ENCODE measurements around the gene PTPRE. TPM values are rescaled to one million over a fixed set of nuclear protein-coding genes. Genes with fewer than 3 reads are reported as not detected.

PTPRE gene
- total RNA-seq, 1 experiment from 2014 or later = 3.1 TPM

GRCh38 chr10:128105383-128105782, 198.5 kb downstream of the PTPRE start (continued):
- TF ChIP-seq, protein P1, sequence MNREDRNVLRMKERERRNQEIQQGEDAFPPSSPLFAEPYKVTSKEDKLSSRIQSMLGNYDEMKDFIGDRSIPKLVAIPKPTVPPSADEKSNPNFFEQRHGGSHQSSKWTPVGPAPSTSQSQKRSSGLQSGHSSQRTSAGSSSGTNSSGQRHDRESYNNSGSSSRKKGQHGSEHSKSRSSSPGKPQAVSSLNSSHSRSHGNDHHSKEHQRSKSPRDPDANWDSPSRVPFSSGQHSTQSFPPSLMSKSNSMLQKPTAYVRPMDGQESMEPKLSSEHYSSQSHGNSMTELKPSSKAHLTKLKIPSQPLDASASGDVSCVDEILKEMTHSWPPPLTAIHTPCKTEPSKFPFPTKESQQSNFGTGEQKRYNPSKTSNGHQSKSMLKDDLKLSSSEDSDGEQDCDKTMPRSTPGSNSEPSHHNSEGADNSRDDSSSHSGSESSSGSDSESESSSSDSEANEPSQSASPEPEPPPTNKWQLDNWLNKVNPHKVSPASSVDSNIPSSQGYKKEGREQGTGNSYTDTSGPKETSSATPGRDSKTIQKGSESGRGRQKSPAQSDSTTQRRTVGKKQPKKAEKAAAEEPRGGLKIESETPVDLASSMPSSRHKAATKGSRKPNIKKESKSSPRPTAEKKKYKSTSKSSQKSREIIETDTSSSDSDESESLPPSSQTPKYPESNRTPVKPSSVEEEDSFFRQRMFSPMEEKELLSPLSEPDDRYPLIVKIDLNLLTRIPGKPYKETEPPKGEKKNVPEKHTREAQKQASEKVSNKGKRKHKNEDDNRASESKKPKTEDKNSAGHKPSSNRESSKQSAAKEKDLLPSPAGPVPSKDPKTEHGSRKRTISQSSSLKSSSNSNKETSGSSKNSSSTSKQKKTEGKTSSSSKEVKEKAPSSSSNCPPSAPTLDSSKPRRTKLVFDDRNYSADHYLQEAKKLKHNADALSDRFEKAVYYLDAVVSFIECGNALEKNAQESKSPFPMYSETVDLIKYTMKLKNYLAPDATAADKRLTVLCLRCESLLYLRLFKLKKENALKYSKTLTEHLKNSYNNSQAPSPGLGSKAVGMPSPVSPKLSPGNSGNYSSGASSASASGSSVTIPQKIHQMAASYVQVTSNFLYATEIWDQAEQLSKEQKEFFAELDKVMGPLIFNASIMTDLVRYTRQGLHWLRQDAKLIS (CRISPR knock-in tag; IDR thresholded peaks at IDR 0.05; ENCODE audit: borderline replicate concordance) = no peak
- no peak for TF ChIP-seq ZNF121 (CRISPR knock-in tag; IDR thresholded peaks at IDR 0.05)
- no peak for TF ChIP-seq NFE2L1 (CRISPR knock-in tag; IDR thresholded peaks at IDR 0.05)
- TF ChIP-seq ETV6 (CRISPR knock-in tag; IDR thresholded peaks at IDR 0.05) = no peak
- TF ChIP-seq SOX15 (CRISPR knock-in tag; IDR thresholded peaks at IDR 0.05) = no peak
- no peak for TF ChIP-seq MYBL2 (CRISPR knock-in tag; IDR thresholded peaks at IDR 0.05)
- no peak for TF ChIP-seq NR1H2 (CRISPR knock-in tag; IDR thresholded peaks at IDR 0.05)
- TF ChIP-seq, protein P2, sequence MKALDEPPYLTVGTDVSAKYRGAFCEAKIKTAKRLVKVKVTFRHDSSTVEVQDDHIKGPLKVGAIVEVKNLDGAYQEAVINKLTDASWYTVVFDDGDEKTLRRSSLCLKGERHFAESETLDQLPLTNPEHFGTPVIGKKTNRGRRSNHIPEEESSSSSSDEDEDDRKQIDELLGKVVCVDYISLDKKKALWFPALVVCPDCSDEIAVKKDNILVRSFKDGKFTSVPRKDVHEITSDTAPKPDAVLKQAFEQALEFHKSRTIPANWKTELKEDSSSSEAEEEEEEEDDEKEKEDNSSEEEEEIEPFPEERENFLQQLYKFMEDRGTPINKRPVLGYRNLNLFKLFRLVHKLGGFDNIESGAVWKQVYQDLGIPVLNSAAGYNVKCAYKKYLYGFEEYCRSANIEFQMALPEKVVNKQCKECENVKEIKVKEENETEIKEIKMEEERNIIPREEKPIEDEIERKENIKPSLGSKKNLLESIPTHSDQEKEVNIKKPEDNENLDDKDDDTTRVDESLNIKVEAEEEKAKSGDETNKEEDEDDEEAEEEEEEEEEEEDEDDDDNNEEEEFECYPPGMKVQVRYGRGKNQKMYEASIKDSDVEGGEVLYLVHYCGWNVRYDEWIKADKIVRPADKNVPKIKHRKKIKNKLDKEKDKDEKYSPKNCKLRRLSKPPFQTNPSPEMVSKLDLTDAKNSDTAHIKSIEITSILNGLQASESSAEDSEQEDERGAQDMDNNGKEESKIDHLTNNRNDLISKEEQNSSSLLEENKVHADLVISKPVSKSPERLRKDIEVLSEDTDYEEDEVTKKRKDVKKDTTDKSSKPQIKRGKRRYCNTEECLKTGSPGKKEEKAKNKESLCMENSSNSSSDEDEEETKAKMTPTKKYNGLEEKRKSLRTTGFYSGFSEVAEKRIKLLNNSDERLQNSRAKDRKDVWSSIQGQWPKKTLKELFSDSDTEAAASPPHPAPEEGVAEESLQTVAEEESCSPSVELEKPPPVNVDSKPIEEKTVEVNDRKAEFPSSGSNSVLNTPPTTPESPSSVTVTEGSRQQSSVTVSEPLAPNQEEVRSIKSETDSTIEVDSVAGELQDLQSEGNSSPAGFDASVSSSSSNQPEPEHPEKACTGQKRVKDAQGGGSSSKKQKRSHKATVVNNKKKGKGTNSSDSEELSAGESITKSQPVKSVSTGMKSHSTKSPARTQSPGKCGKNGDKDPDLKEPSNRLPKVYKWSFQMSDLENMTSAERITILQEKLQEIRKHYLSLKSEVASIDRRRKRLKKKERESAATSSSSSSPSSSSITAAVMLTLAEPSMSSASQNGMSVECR (CRISPR knock-in tag; IDR thresholded peaks at IDR 0.05; ENCODE audit: borderline replicate concordance) = no peak
- TF ChIP-seq ZNF396 (CRISPR knock-in tag; IDR thresholded peaks at IDR 0.05; ENCODE audit: borderline replicate concordance) = no peak
- no peak for TF ChIP-seq NFATC4 (CRISPR knock-in tag; IDR thresholded peaks at IDR 0.05)
- no peak for TF ChIP-seq ZNF232 (CRISPR knock-in tag; IDR thresholded peaks at IDR 0.05)
- no peak for TF ChIP-seq ZMAT4 (CRISPR knock-in tag; IDR thresholded peaks at IDR 0.05)
- TF ChIP-seq, protein P3, sequence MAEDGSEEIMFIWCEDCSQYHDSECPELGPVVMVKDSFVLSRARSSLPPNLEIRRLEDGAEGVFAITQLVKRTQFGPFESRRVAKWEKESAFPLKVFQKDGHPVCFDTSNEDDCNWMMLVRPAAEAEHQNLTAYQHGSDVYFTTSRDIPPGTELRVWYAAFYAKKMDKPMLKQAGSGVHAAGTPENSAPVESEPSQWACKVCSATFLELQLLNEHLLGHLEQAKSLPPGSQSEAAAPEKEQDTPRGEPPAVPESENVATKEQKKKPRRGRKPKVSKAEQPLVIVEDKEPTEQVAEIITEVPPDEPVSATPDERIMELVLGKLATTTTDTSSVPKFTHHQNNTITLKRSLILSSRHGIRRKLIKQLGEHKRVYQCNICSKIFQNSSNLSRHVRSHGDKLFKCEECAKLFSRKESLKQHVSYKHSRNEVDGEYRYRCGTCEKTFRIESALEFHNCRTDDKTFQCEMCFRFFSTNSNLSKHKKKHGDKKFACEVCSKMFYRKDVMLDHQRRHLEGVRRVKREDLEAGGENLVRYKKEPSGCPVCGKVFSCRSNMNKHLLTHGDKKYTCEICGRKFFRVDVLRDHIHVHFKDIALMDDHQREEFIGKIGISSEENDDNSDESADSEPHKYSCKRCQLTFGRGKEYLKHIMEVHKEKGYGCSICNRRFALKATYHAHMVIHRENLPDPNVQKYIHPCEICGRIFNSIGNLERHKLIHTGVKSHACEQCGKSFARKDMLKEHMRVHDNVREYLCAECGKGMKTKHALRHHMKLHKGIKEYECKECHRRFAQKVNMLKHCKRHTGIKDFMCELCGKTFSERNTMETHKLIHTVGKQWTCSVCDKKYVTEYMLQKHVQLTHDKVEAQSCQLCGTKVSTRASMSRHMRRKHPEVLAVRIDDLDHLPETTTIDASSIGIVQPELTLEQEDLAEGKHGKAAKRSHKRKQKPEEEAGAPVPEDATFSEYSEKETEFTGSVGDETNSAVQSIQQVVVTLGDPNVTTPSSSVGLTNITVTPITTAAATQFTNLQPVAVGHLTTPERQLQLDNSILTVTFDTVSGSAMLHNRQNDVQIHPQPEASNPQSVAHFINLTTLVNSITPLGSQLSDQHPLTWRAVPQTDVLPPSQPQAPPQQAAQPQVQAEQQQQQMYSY (CRISPR knock-in tag; IDR thresholded peaks at IDR 0.05) = no peak

- no peaks in the 10 kb centered on the region for H3K4me1 Mint-ChIP-seq
- H3K36me3 Mint-ChIP-seq = peaks cover 19% of the 10 kb centered on the region
- DNase-seq (ENCODE audit: low spot score) (no peak), ATAC-seq (no peak)
- no peak overlapping the region for H3K27ac Mint-ChIP-seq
- CTCF ChIA-PET = no interaction called here
- TF ChIP-seq ZNF396 (CRISPR knock-in tag; IDR thresholded peaks at IDR 0.05; ENCODE audit: borderline replicate concordance) = no peak
- TF ChIP-seq NFYB (CRISPR knock-in tag; conservative IDR thresholded peaks at IDR 0.05; ENCODE audit: low read depth) = no peak
- TF ChIP-seq, protein P4, sequence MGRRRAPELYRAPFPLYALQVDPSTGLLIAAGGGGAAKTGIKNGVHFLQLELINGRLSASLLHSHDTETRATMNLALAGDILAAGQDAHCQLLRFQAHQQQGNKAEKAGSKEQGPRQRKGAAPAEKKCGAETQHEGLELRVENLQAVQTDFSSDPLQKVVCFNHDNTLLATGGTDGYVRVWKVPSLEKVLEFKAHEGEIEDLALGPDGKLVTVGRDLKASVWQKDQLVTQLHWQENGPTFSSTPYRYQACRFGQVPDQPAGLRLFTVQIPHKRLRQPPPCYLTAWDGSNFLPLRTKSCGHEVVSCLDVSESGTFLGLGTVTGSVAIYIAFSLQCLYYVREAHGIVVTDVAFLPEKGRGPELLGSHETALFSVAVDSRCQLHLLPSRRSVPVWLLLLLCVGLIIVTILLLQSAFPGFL (CRISPR knock-in tag; IDR thresholded peaks at IDR 0.05; ENCODE audit: borderline replicate concordance) = no peak
- TF ChIP-seq TEAD4 (CRISPR knock-in tag; IDR thresholded peaks at IDR 0.05) = no peak
- TF ChIP-seq NR1H2 (CRISPR knock-in tag; IDR thresholded peaks at IDR 0.05) = no peak
- TF ChIP-seq CREM (CRISPR knock-in tag; IDR thresholded peaks at IDR 0.05) = no peak
- no peak for TF ChIP-seq KAT7 (CRISPR knock-in tag; IDR thresholded peaks at IDR 0.05; ENCODE audit: borderline replicate concordance)
- TF ChIP-seq MLX (CRISPR knock-in tag; IDR thresholded peaks at IDR 0.05) = no peak
- H3K4me3 Mint-ChIP-seq = no peak overlapping the region
- POLR2A ChIA-PET = no interaction called here
- no peaks in the 10 kb centered on the region for H3K9me3 Mint-ChIP-seq
- H3K27me3 Mint-ChIP-seq (ENCODE audit: low read depth) = no peaks in the 10 kb centered on the region
Measured at GRCh38 chr10:128109707-128110106, 202.8 kb downstream of the PTPRE start.
